ENCODE results near the gene FOXL3.

- TF ChIP-seq, protein P1, sequence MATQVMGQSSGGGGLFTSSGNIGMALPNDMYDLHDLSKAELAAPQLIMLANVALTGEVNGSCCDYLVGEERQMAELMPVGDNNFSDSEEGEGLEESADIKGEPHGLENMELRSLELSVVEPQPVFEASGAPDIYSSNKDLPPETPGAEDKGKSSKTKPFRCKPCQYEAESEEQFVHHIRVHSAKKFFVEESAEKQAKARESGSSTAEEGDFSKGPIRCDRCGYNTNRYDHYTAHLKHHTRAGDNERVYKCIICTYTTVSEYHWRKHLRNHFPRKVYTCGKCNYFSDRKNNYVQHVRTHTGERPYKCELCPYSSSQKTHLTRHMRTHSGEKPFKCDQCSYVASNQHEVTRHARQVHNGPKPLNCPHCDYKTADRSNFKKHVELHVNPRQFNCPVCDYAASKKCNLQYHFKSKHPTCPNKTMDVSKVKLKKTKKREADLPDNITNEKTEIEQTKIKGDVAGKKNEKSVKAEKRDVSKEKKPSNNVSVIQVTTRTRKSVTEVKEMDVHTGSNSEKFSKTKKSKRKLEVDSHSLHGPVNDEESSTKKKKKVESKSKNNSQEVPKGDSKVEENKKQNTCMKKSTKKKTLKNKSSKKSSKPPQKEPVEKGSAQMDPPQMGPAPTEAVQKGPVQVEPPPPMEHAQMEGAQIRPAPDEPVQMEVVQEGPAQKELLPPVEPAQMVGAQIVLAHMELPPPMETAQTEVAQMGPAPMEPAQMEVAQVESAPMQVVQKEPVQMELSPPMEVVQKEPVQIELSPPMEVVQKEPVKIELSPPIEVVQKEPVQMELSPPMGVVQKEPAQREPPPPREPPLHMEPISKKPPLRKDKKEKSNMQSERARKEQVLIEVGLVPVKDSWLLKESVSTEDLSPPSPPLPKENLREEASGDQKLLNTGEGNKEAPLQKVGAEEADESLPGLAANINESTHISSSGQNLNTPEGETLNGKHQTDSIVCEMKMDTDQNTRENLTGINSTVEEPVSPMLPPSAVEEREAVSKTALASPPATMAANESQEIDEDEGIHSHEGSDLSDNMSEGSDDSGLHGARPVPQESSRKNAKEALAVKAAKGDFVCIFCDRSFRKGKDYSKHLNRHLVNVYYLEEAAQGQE (IDR thresholded peaks at IDR 0.05; ENCODE audit: low read depth), result no peak
- TF ChIP-seq, protein P2, sequence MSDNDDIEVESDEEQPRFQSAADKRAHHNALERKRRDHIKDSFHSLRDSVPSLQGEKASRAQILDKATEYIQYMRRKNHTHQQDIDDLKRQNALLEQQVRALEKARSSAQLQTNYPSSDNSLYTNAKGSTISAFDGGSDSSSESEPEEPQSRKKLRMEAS (IDR thresholded peaks at IDR 0.05), result no peak
Measured at GRCh38 chr7:301291-302053, 11.5 kb downstream of the FOXL3 start.
